ENCODE data around the gene CDS2.

The CDS2 gene

DNA sequence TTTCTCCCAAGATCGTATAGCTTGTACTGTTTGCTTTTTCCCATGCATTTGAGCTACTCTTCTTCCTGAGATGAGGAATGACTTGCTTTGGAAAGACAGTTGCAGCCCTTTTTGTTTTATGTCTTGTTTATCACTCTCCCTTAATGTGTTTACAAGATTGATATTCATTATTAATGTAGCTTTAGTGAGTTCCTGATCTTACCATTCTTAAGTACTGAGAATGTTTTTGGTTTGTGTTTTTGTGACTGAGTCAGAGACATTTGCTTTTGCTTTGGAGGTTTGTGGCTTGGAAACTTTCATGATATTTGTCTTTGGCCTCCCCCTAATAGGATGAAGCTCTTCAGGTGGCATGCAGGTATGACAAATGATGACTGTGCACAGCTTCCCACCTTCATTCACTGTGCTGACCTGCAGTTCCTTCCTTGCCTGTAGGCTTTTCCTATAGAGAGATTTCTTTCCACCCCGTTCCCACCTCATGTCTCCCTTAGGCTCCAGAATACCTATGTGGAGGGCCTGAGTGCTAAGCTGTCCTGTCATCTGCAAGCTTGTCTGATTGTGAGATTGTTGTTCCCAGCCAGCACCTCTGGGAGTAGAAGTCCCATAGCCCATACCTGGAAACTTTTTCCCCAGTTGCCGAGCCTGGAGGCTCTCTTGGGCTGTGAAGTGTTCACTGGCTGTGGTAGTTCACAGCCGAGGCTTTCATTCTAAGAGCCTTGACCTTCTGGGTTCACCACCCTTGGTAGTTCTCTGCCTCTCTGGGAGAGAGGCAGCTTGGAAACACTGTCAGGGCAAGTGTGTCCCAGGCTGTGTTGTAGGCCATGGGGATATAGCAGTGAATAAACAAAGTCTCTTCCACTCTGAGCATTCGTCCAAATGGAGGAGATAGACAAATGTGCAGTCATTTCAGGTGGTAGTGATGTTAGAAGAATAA, 27.1 kb downstream of the CDS2 start:
- peak; percentile 9 for DNase-seq

DNA sequence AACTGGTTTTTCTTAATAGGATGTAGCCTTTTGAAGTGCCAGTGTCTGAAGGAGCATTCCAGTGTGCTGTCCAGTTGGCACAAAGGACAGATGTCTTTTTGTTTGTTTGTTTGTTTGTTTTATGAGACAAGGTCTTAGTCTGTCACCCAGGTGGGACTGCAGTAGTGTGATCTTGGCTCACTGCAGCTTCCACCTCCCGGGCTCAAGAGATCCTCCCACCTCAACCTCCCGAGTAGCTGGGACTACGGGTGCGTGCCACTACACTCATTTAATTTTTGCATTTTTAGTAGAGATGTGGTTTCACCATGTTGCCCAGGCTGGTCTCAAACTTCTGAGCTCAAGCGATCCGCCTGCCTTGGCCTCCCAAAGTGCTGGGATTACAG, 27.7 kb downstream of the CDS2 start:
- no peak for DNase-seq

DNA sequence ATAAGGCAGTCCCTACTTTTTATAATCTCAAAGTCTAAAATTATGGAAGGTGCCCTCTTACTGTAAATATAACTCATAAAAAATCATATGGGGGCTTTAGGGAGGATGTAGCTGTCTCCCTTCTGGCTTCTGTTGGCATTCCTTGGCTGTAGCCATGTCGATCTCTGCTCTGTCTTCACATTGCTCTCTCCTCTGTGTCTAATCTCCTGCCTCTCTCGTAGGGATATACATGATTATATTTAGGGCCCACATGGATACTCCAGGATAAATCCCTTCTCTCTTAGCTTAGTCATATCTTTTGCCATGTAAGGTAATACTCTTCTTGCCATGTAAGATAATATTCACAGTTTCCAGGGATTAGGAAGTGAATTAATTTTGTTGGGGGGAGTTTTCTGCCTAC, 28.6 kb downstream of the CDS2 start:
- no peak for DNase-seq

DNA sequence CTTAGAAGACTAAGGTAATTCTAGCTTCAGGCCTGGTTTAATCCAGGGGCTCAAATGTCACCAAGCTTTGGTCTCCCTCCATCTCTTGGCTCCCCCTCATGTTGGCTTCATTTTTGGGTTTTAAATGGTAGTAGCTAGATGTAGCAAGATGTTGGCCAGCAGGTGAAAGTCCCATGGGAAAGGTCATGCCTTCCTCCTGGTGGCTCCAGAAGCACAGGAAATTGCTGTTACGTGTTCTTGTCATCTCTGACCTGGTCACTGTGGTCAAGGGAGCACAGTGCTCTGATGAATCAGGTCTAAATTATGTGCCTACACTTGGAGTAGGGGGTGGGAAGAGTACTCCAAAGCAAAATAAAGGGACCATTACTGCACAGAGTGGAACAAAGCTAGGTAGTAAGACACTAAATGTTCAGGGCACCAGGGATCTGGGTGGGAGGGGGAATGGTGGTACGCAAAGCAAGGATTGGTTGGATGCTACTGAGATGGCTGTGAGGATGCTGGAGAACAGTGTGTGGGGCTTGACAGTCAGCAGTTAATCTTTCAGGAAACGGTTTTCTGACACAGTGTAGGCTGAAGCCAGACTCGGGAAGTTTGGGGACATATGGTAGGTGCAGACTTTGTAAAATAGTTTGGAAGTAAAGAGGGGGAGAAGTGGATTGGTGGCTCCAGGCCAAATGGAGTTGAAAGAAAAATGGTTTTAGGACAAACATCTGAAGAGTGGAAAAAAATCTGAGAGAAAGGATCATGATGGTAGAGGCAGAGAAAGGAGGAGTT, 30.1 kb downstream of the CDS2 start:
- no peak for DNase-seq

DNA sequence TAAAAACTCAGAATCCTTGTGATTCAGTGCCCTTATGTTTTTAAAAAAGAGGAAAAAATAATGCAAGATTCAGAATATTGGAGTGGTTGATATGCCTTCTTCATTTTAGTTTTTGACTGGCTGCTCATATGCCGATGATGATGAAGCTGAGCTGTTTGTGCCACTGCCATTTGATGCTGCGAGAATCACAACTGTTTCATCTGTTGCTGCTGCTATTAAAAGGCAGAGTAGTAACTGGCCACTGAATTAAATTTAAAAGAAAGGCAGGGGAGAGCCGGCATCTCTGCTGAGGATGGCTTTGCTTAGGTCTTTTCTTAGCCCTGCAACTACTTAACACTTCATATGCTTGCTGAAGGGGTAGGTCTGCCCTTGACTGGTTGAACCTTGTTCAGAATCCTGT, 33.1 kb downstream of the CDS2 start:
- no peak for DNase-seq

- no peak for DNase-seq
Measured at GRCh38 chr20:5160882-5161281, 34.1 kb downstream of the CDS2 start.

DNA sequence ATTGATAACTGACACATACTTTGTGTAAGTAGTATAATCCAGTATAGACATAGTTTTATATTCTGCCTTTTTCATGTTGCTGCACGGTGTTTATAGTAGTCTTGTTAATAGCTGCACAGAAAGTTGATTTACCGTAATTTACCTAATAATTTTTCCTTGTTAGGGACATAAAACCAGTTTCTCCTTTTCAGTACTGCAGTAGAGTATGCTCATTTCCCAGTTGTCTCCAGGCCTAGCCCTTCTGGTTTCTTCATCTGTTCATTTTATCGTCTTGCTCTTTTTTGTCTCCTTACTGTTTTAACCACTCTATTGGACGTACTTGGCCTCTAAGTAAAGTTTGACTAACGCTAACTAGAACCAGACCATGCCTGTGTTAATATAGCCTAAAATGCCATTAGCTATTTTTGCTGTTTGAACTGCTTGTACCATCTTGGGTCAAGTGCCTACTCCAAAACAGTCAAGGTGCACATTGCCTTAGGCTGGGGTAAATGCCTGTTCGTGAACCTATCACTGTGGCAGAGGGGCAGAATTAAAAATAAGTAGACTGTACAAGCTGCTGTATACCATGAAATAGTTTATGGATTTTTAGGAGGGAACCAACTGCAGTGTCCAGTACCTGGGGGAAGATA, 34.8 kb downstream of the CDS2 start:
- DNase-seq, result no peak

GRCh38 chr20:5164645-5165625, 38.1 kb downstream of the CDS2 start:
- DNase-seq, result no peak

DNA sequence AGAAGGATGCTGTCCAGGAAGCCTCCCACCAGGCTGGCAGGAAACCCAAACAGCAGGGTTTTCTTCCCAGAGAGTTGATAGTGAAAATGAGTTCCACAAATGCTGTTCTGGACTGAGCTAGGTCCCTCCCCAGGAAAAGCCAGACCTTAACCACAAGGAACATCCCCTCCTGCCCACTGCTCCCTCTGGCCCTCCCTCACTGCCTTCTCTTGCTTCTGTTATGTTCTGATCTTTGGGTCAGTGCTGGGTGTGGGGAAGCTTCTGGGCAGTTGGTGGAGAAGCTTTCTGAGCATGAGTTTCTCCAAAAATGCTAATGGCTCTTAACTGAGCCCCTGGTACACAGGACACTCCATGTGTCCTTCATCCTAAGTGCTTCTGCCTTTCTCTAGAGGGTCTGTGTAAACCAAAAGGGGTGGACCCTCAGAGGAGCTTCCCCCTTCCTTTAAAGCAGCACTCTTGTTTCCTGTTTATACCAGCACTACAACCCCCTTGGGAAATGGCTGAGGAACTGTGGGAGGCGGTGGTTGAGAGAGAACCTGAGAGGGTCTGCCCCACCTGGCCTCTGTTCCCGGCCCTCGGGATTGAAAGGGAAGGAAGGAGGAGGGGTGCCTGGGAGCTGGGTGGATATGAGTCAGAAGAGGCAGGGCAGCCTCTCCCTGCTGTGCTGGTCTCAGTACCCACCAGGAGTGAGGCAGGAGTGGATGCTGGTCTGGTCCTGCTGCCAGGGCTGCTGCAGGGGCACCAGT, 42.0 kb downstream of the CDS2 start:
- peak; percentile 11 for DNase-seq

- DNase-seq, result no peak
Measured at GRCh38 chr20:5170341-5170740, 43.5 kb downstream of the CDS2 start.

DNA sequence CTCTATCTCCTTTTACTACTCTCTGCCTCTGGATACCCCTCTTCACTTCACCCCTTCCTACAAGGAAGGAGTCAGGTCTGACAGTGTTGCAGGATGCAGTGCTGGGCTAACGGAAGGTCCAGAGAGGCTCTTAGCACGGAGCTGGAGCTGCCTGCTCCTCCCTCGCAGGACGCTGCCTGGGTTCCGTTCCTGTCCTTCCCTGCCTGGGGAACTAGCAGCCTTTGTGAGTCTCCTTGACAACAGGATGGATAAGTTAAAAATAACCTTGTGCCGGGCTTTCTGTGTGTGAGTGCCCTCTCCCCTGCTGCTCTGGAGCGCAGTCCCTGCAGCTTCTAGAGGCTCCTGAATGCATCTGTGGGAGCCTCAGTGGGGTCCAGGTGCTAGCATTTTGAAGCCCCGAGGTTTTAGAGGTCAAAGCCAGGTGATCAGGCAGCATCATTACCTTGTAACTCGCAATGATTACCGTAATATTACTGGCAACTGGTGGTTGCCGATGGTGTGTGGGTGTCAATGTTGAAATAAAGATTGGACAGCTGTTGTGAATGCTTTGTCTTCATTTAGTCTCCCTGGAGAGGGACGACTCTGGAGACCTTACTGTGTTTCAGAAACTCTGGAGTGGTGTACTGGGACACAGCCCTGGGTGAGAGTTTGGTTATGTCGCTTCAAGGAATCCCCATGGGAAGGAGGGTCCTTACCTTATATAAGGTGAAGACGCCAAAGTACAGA, 44.4 kb downstream of the CDS2 start:
- DNase-seq, result no peak

- DNase-seq, result no peak
Measured at GRCh38 chr20:5171790-5172164, 45.0 kb downstream of the CDS2 start.

GRCh38 chr20:5172167-5172601, 45.4 kb downstream of the CDS2 start:
- DNase-seq, result no peak

DNA sequence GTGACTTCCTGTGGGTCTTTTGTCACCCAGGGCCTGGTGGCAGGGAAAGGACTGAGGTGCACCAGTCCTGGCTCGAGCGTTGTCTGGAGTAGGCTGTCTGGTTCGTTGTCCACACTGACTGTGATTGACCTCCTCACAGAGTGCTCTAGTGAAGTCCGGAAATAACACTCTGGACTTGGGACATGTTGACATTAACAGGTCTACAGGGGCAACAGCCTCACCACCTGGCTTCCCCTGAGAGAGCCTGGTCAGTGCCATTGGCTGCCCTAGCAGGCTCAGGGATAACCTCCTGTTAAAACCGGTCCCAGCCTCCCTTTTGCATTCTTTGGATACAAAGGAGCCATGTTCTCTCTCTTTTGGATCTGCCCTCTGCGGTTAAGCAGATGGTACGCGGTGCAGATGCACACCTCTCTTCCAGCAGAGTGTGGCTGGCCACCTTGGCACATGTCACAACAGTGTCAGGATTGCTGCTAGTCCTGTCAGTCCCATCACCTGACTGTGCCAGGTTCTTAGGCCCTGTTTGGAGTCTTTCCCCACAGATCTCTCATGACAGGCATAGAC, 46.2 kb downstream of the CDS2 start:
- DNase-seq, result no peak

DNA sequence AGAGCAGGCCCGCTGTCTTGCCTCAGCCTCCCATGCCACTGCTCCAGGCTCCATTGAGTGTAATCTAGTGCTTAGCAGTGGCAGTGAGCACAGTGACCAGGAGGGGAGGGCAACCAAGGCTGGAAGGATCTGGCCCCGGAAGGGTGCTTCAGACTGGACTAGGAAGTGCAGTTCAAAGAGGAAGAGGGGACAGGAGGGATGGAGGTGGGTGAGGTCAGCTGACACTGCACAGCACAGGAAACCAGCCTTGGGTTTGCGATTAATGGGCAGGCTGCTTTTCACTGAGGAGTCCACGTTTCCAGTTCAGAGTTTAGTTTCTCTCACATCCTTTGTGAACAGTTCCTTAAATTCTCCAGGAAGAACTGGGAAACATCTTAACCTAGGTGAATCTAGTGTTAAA, 46.9 kb downstream of the CDS2 start:
- DNase-seq, result no peak

DNA sequence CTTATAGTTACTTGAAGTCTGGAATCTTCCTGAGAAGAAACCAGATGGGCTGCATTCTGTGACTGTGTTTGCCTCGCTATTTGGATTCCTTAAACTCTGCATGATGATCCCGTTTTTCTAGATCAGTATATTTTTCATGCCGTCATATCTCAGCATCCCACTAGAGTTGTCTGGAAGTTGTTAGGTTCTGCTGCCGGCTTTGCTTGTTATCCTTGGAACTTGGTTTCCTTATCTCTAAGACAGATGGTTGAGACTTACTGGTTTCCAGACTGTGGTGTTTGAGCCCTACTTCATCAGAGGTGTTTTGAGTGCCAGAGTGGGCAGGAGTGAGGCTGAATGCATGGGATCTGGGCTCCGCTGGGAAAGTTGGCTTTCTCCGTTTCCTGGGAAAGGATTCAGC, 50.3 kb downstream of the CDS2 start:
- no peak for DNase-seq

GRCh38 chr20:5178046-5178445, 51.2 kb downstream of the CDS2 start:
- no peak for DNase-seq

DNA sequence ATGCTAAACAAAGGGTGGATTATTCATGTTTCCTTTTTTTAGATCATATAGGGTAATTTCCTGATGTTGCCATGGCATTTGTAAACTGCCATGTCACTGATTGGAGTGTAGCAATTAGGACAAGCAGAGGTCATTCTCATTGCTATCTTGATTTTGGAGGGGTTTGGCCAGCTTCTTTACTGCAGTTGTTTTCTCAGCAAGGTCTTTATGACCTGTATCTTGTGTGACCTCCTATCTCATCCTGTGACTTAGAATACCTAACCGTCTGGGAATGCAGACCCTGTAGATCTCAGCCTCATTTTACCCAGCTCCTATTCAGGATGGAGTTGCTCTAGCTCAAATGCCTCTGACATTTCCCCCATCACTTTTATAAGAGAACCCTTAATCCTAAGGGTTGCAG, 53.6 kb downstream of the CDS2 start:
- no peak for DNase-seq

- DNase-seq, result no peak
Measured at GRCh38 chr20:5180933-5181332, 54.1 kb downstream of the CDS2 start.

DNA sequence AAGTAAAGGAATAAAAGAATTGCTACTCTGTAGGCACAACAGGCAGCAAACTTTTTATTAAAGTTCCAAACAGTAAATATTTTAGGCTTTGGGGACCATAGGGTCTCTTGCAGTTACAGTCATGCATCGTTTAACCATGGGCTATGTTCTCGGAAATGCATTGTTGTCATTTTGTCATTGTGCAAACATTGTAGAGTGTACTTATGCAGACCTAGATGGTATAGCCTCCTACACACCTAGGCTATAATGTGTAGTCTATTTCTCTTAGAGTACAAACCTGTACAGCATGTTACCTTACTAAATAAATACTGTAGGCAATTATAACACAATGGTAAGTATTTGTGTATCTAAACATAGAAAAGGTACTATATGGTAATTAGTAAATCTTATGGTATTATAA, 54.7 kb downstream of the CDS2 start:
- no peak for DNase-seq

- no peak for DNase-seq
Measured at GRCh38 chr20:5181958-5182357, 55.1 kb downstream of the CDS2 start.

All from kidney glomerular epithelial cell (primary cell).